ENCODE measurements around the gene ACADSB. TPM values are rescaled to one million over a fixed set of nuclear protein-coding genes. Genes with fewer than 3 reads are reported as not detected.

The ACADSB gene
- total RNA-seq, 1 donor from 2014 or later, result 15.0 TPM

DNA sequence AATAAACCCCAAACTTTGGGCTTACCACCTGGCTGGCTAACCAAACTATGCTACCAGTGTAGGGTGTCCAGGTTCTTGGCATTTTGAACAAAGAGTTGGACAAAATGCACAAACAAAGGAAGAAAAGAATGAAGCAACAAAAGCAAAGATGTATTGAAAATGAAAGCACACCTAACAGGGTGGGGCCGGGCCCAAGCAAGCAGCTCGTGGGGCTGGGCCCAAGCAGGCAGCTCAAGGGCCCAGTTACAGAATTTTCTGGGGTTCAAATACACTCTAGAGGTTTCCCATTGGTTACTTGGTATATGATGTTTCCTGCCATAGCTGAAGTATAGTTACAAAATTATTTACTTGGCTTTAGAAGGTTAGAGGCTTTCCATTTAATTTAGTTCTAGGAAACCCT lies 15.7 kb downstream of the ACADSB start:
- no peak overlapping the region for H3K9ac ChIP-seq
- peaks cover 20% of the 10 kb centered on the region for H3K4me1 Mint-ChIP-seq
- no peak overlapping the region for H3K4me2 ChIP-seq
- no peak overlapping the region for H3K4me3 ChIP-seq
- H3F3A ChIP-seq (ENCODE audit: low read depth), result peaks cover 2% of the 10 kb centered on the region
- H3K79me2 ChIP-seq (ENCODE audit: low read depth), result no peaks in the 10 kb centered on the region
- peak overlapping the region; percentile 17 for H3K27ac ChIP-seq
- H3K27me3 Mint-ChIP-seq (ENCODE audit: insufficient read depth, low read depth), result no peaks in the 10 kb centered on the region
- no peak overlapping the region for H3K27ac Mint-ChIP-seq
- no peak overlapping the region for H3K4me3 Mint-ChIP-seq
- TF ChIP-seq, protein P1, sequence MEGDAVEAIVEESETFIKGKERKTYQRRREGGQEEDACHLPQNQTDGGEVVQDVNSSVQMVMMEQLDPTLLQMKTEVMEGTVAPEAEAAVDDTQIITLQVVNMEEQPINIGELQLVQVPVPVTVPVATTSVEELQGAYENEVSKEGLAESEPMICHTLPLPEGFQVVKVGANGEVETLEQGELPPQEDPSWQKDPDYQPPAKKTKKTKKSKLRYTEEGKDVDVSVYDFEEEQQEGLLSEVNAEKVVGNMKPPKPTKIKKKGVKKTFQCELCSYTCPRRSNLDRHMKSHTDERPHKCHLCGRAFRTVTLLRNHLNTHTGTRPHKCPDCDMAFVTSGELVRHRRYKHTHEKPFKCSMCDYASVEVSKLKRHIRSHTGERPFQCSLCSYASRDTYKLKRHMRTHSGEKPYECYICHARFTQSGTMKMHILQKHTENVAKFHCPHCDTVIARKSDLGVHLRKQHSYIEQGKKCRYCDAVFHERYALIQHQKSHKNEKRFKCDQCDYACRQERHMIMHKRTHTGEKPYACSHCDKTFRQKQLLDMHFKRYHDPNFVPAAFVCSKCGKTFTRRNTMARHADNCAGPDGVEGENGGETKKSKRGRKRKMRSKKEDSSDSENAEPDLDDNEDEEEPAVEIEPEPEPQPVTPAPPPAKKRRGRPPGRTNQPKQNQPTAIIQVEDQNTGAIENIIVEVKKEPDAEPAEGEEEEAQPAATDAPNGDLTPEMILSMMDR (IDR thresholded peaks at IDR 0.05), result no peak
- no peak for TF ChIP-seq EZH2phosphoT487 (IDR thresholded peaks at IDR 0.05)
- TF ChIP-seq EZH2 (IDR thresholded peaks at IDR 0.05), result no peak
- no peaks in the 10 kb centered on the region for H3K27me3 ChIP-seq
- H2AFZ ChIP-seq (replicated peaks), result no peak overlapping the region
- H3K36me3 Mint-ChIP-seq, result no peaks in the 10 kb centered on the region
- H3K9me3 ChIP-seq (ENCODE audit: low read depth), result no peaks in the 10 kb centered on the region
- H4K20me1 ChIP-seq (ENCODE audit: low read depth), result no peaks in the 10 kb centered on the region
- H3K36me3 ChIP-seq, result no peaks in the 10 kb centered on the region
- peaks cover 31% of the 10 kb centered on the region for H3K4me1 ChIP-seq
- no peak for DNase-seq (ENCODE audit: low spot score)
- no peaks in the 10 kb centered on the region for H3K9me3 Mint-ChIP-seq

DNA sequence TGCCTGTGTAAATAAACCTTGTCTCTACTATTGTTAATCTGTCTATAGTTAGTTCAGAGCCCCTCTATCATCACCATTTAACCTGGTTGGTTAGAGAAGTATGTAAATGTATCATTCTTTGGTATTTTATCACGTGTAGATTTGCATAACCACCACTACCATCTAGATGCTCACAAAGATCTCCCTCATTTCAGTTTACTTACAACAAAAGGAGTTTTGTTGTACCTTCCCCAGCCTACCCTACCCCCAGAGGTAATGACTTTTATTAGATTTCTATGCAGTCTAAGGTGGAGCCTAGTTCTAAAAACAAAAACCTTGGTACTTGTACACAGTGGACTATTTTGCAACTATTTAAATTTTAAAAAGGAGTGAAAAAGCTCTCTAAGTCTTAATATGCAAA lies 17.5 kb downstream of the ACADSB start:
- H3K27ac ChIP-seq, result no peak overlapping the region
- Mint-ChIP-seq H3K9me3 (no peaks in the 10 kb centered on the region), H3K36me3 (no peaks in the 10 kb centered on the region), H3K4me3 (no peak overlapping the region), H3K4me1 (peaks cover 20% of the 10 kb centered on the region), H3K27me3 (ENCODE audit: insufficient read depth, low read depth) (no peaks in the 10 kb centered on the region), H3K27ac (no peak overlapping the region)
- no peak for TF ChIP-seq EZH2 (IDR thresholded peaks at IDR 0.05)
- TF ChIP-seq, protein P1 (IDR thresholded peaks at IDR 0.05), result no peak
- no peak for TF ChIP-seq EZH2phosphoT487 (IDR thresholded peaks at IDR 0.05)
- H3K4me3 ChIP-seq, result no peak overlapping the region
- no peak overlapping the region for H2AFZ ChIP-seq (replicated peaks)
- H3K9me3 ChIP-seq (ENCODE audit: low read depth), result no peaks in the 10 kb centered on the region
- DNase-seq (ENCODE audit: low spot score), result no peak
- no peaks in the 10 kb centered on the region for H4K20me1 ChIP-seq (ENCODE audit: low read depth)
- no peaks in the 10 kb centered on the region for H3K79me2 ChIP-seq (ENCODE audit: low read depth)
- H3K4me2 ChIP-seq, result no peak overlapping the region
- no peaks in the 10 kb centered on the region for H3F3A ChIP-seq (ENCODE audit: low read depth)
- H3K36me3 ChIP-seq, result no peaks in the 10 kb centered on the region
- peaks cover 26% of the 10 kb centered on the region for H3K4me1 ChIP-seq
- no peak overlapping the region for H3K9ac ChIP-seq
- no peaks in the 10 kb centered on the region for H3K27me3 ChIP-seq

DNA sequence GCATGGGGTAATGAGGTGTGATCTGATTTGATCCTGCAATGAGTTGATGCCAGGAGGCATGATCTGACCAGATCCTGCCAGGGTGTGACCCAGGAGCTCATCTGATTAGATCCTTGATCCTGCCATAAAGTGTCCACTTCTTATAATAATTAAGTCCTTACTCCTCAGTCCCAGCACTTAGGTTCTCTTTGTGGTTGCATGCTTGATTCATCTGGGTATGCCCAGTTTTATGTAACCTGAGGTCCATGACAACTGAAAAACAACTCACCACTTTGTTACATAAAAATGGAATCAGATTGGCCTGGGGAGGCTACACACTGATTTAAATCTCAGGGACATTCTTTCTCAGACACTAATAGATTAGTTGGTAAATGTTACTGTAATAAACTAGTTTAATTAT lies 19.1 kb downstream of the ACADSB start:
- no peaks in the 10 kb centered on the region for H3K9me3 ChIP-seq (ENCODE audit: low read depth)
- Mint-ChIP-seq H3K36me3 (no peaks in the 10 kb centered on the region), H3K27me3 (ENCODE audit: insufficient read depth, low read depth) (no peaks in the 10 kb centered on the region), H3K4me1 (peaks cover 15% of the 10 kb centered on the region), H3K4me3 (no peak overlapping the region), H3K27ac (no peak overlapping the region), H3K9me3 (no peaks in the 10 kb centered on the region)
- no peaks in the 10 kb centered on the region for H3K79me2 ChIP-seq (ENCODE audit: low read depth)
- H3K4me3 ChIP-seq, result no peak overlapping the region
- H3K4me2 ChIP-seq, result no peak overlapping the region
- TF ChIP-seq, protein P1 (IDR thresholded peaks at IDR 0.05), result no peak
- TF ChIP-seq EZH2phosphoT487 (IDR thresholded peaks at IDR 0.05), result no peak
- no peak for TF ChIP-seq EZH2 (IDR thresholded peaks at IDR 0.05)
- H3K27ac ChIP-seq, result no peak overlapping the region
- H3K36me3 ChIP-seq, result no peaks in the 10 kb centered on the region
- no peaks in the 10 kb centered on the region for H3F3A ChIP-seq (ENCODE audit: low read depth)
- peaks cover 20% of the 10 kb centered on the region for H3K4me1 ChIP-seq
- no peak overlapping the region for H2AFZ ChIP-seq (replicated peaks)
- no peak overlapping the region for H3K9ac ChIP-seq
- DNase-seq (ENCODE audit: low spot score), result no peak
- H3K27me3 ChIP-seq, result no peaks in the 10 kb centered on the region
- no peaks in the 10 kb centered on the region for H4K20me1 ChIP-seq (ENCODE audit: low read depth)

All from neural progenitor cell (in vitro differentiated cells).